Mesenchymal stem cell (in vitro differentiated cells and primary cell): ENCODE results near the gene SYNE3.

Experiments
- DNase-seq: peaks from one replicate; pipeline ENCODE4 v3.0.0-alpha.2; 2013
- H2AFZ ChIP-seq: one replicate; pipeline ENCODE4 v1.6.1; 2013; ENCODE audit warnings: low read depth, mild to moderate bottlenecking, control low read depth, inconsistent platforms, low read length, moderate library complexity
- H2AK5ac ChIP-seq: 2 replicates; pipeline ENCODE4 v1.6.1; 2013; ENCODE audit warnings: low read length, moderate library complexity, mild to moderate bottlenecking, inconsistent platforms; ENCODE audit not compliant: severe bottlenecking
- H2BK120ac ChIP-seq: one replicate; pipeline ENCODE4 v1.6.1; 2013; ENCODE audit warnings: low read depth, mild to moderate bottlenecking, inconsistent platforms, low read length, moderate library complexity
- H2BK12ac ChIP-seq, 2 experiments: one replicate each; pipeline ENCODE4 v1.6.1; 2013; ENCODE audit warnings: inconsistent platforms in 2 of 2, low read length in 2 of 2, mild to moderate bottlenecking in 2 of 2, moderate library complexity in 2 of 2, control low read depth in 1 of 2
- H2BK15ac ChIP-seq: one replicate; pipeline ENCODE4 v1.6.1; 2013; ENCODE audit warnings: mild to moderate bottlenecking, low read depth, inconsistent platforms; ENCODE audit not compliant: poor library complexity, severe bottlenecking
- H2BK5ac ChIP-seq: 2 replicates; pipeline ENCODE4 v1.6.1; 2013; ENCODE audit warnings: low read depth, mild to moderate bottlenecking, low read length, control low read depth, inconsistent platforms; ENCODE audit not compliant: poor library complexity, severe bottlenecking
- H3K14ac ChIP-seq, 2 experiments: one replicate each; pipeline ENCODE4 v1.6.1; 2013; ENCODE audit warnings: inconsistent platforms in 2 of 2, low read length in 2 of 2, control low read depth in 1 of 2, mild to moderate bottlenecking in 1 of 2, moderate library complexity in 1 of 2
- H3K18ac ChIP-seq, 2 experiments: one replicate each; pipeline ENCODE4 v1.6.1; 2013; ENCODE audit warnings: inconsistent platforms in 2 of 2, low read length in 2 of 2, control low read depth in 1 of 2, low read depth in 1 of 2, mild to moderate bottlenecking in 1 of 2
- H3K23ac ChIP-seq, 2 experiments: one replicate each; pipeline ENCODE4 v1.6.1; 2013; ENCODE audit warnings: inconsistent platforms in 2 of 2, low read length in 2 of 2, mild to moderate bottlenecking in 2 of 2, moderate library complexity in 2 of 2, control low read depth in 1 of 2
- H3K27ac ChIP-seq: 2 replicates; pipeline ENCODE4 v1.5.1; 2013; ENCODE audit warnings: mild to moderate bottlenecking, moderate library complexity, low read length, control low read depth, inconsistent platforms; ENCODE audit not compliant: poor library complexity, severe bottlenecking
- H3K27me3 ChIP-seq, 2 experiments: 2 replicates each; pipeline versions ENCODE4 v1.6.1 to v1.7.0; 2013; ENCODE audit warnings: low read length in 2 of 2, mild to moderate bottlenecking in 2 of 2, moderate library complexity in 2 of 2, control low read depth in 1 of 2, inconsistent platforms in 1 of 2; ENCODE audit not compliant: control insufficient read depth in 1 of 2, insufficient read depth in 1 of 2
- H3K36me3 ChIP-seq, 2 experiments: 2 replicates each; pipeline versions ENCODE4 v1.6.1 to v1.7.0; 2013; ENCODE audit warnings: low read length in 2 of 2, control low read depth in 1 of 2, inconsistent platforms in 1 of 2, low read depth in 1 of 2, mild to moderate bottlenecking in 1 of 2; ENCODE audit not compliant: insufficient read depth in 2 of 2, control insufficient read depth in 1 of 2
- H3K4ac ChIP-seq, 2 experiments: one replicate each; pipeline ENCODE4 v1.6.1; 2013; ENCODE audit warnings: inconsistent platforms in 2 of 2, low read length in 2 of 2, mild to moderate bottlenecking in 2 of 2, moderate library complexity in 2 of 2, control low read depth in 1 of 2, low read depth in 1 of 2
- H3K4me1 ChIP-seq: 2 replicates; pipeline ENCODE4 v1.6.1; 2013; ENCODE audit warnings: low read depth, low read length, control low read depth; ENCODE audit not compliant: control insufficient read depth, insufficient read depth
- H3K4me2 ChIP-seq: 2 replicates; pipeline ENCODE4 v1.6.1; 2013; ENCODE audit warnings: low read length, mild to moderate bottlenecking, inconsistent platforms; ENCODE audit not compliant: poor library complexity, severe bottlenecking
- H3K4me3 ChIP-seq, 2 experiments: 2 replicates each; pipeline versions ENCODE4 v1.5.1 to v1.7.0; 2013; ENCODE audit warnings: low read length in 2 of 2, mild to moderate bottlenecking in 2 of 2, control low read depth in 1 of 2, low read depth in 1 of 2; ENCODE audit not compliant: insufficient read depth in 1 of 2
- H3K79me1 ChIP-seq: replicated peaks from 2 replicates; pipeline ENCODE4 v1.6.1; 2013; ENCODE audit warnings: mild to moderate bottlenecking, control low read depth, low read length, inconsistent platforms; ENCODE audit not compliant: poor library complexity, severe bottlenecking
- H3K9ac ChIP-seq: 2 replicates; pipeline ENCODE4 v1.7.0; 2013; ENCODE audit warnings: mild to moderate bottlenecking, low read length, moderate library complexity
- H3K9me3 ChIP-seq: 2 replicates; pipeline ENCODE4 v1.7.0; 2013; ENCODE audit warnings: mild to moderate bottlenecking, low read length; ENCODE audit not compliant: control insufficient read depth
- H4K8ac ChIP-seq: one replicate; pipeline ENCODE4 v1.6.1; 2013; ENCODE audit warnings: inconsistent platforms, mild to moderate bottlenecking, low read length, moderate library complexity
- H4K91ac ChIP-seq: one replicate; pipeline ENCODE4 v1.6.1; 2013; ENCODE audit warnings: mild to moderate bottlenecking, low read length, inconsistent platforms
- WGBS: methylation state at CpG from one replicate; pipeline ENCODE4 v1.1.7; 2013; ENCODE audit warnings: mixed read lengths; 5-methylcytosine and 5-hydroxymethylcytosine counted together

SYNE3 gene

GRCh38 chr14:95547626-95548327 is 31.3 kb upstream of the SYNE3 start:
- Histone ChIP-seq H3K36me3 (peaks cover 15 to 22% of the 10 kb centered on the region in 2 experiments), H2BK12ac (no peak overlapping the region), H3K4me2 (no peak overlapping the region), H2BK5ac (no peak overlapping the region), H2BK120ac (no peak overlapping the region), H3K4ac (no peak overlapping the region), H4K8ac (no peak overlapping the region), H3K14ac (peak overlapping the region in 1 of 2 experiments; percentile 23), H3K4me1 (peaks cover 20% of the 10 kb centered on the region), H3K9me3 (peaks cover 18% of the 10 kb centered on the region), H3K27ac (peak overlapping the region; percentile 22), H2AFZ (no peak overlapping the region), H4K91ac (no peak overlapping the region), H3K79me1 (peaks cover 39% of the 10 kb centered on the region), H3K27me3 (no peaks in the 10 kb centered on the region), H2BK15ac (no peak overlapping the region), H3K23ac (no peak overlapping the region), H2AK5ac (peak overlapping the region; percentile 85), H3K18ac (no peak overlapping the region), H3K4me3 (no peak overlapping the region), H3K9ac (no peak overlapping the region)
- peak; percentile 47 for DNase-seq
- WGBS: 49% methylated on average over 14 of the region's 14 CpGs

DNA sequence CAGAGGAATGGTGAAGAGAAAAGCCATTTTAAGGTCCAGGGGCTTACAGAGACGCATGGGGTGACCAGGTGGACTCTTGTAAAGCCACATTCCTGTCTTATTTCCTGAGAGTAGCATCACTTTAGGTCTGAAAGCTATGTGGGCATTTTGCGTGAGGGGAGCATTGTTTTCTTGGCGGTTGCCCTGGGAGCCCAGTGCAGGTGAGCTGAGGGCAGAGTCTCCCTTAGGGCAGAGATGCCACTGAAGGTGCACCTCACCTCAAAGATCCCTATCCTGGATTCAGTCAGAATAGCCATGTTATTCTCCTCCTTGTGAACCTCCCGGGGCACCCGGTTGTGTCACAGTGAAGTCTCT is 30.8 kb upstream of the SYNE3 start:
- Histone ChIP-seq H2BK5ac (no peak overlapping the region), H3K18ac (peak overlapping the region in 1 of 2 experiments; percentile 21), H3K4me1 (peaks cover 20% of the 10 kb centered on the region), H2BK15ac (no peak overlapping the region), H3K4me2 (no peak overlapping the region), H3K23ac (no peak overlapping the region), H3K36me3 (peaks cover 15 to 22% of the 10 kb centered on the region in 2 experiments), H3K9me3 (peaks cover 18% of the 10 kb centered on the region), H4K91ac (no peak overlapping the region), H3K4ac (no peak overlapping the region), H3K9ac (no peak overlapping the region), H3K27ac (peak overlapping the region; percentile 22), H2BK120ac (no peak overlapping the region), H2AK5ac (peak overlapping the region; percentile 85), H4K8ac (no peak overlapping the region), H3K27me3 (no peaks in the 10 kb centered on the region), H2BK12ac (no peak overlapping the region), H2AFZ (no peak overlapping the region), H3K14ac (no peak overlapping the region), H3K4me3 (no peak overlapping the region), H3K79me1 (peaks cover 39% of the 10 kb centered on the region)
- WGBS: 75% methylated on average over 5 of the region's 5 CpGs
- no peak for DNase-seq

DNA sequence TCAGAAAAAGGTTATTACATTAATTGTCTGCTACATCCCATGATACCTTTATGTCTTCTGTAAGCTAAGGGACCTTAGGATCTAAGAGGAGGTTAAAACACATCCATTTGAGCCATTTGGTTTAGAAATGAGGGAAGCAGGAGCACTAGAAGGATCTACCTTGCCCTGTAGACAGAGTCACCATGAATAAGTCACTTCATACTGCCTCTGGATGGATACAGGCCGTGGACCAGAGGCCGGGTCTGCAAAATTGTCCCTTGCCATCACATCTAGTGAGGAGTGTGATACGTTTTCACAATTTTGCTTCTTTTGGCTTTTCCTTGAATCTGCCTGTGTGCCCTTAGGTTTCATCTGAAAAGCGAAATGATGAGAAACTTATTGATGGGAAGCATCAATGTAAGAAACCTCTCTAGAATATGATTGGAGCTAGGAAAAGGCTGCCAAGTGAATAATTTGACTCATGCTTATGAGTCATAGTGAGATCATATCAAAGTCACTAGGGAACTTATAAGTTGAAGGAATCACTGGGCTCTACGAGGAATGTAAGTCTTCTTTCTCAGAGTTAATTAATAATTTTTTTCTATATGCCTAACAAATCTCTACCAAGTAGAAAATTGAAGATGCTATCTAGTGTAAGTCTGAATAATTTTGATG is 29.2 kb upstream of the SYNE3 start:
- Histone ChIP-seq H3K9ac (no peak overlapping the region), H3K27ac (peak overlapping the region; percentile 62), H2AK5ac (no peak overlapping the region), H3K14ac (no peak overlapping the region), H3K4me2 (no peak overlapping the region), H2BK5ac (no peak overlapping the region), H4K91ac (no peak overlapping the region), H3K27me3 (no peaks in the 10 kb centered on the region), H3K36me3 (peaks cover 15 to 22% of the 10 kb centered on the region in 2 experiments), H2BK15ac (no peak overlapping the region), H3K4ac (no peak overlapping the region), H4K8ac (no peak overlapping the region), H2BK120ac (no peak overlapping the region), H3K23ac (no peak overlapping the region), H3K18ac (no peak overlapping the region), H3K4me3 (peak overlapping the region in 1 of 2 experiments; percentile 31), H3K4me1 (peaks cover 20% of the 10 kb centered on the region), H3K79me1 (peaks cover 37% of the 10 kb centered on the region), H2BK12ac (no peak overlapping the region), H3K9me3 (peaks cover 18% of the 10 kb centered on the region), H2AFZ (no peak overlapping the region)
- peak; percentile 89 for DNase-seq
- 86% methylated on average over 4 of the region's 5 CpGs for WGBS

DNA sequence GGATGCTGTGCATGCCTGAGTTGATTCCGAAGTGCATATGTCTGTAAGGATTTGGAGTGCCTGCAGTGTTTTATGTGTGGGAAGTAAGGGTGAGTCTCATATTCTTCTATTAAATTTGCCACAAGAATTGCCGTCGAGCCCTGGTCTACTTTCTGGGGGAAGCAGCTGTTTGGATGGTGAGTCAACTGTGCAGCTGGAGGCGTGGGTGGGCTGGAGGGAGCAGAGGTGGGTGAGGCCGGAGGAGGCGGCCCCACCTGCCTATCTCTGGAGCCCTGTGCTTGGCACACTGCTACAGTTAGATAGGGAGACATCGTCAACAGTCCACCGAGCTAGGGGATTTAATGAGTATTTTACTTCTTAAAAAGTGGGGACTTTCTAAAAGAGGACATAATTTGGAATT is 28.1 kb upstream of the SYNE3 start:
- 75% methylated on average over 8 of the region's 8 CpGs for WGBS

More for the DNA sequence above, 28.1 kb upstream of the SYNE3 start:
- peaks cover 18% of the 10 kb centered on the region for H3K9me3 ChIP-seq
- H4K91ac ChIP-seq: no peak overlapping the region
- no peak overlapping the region for H2BK5ac ChIP-seq
- no peak overlapping the region for H3K4me2 ChIP-seq
- H4K8ac ChIP-seq: no peak overlapping the region
- H3K27ac ChIP-seq: no peak overlapping the region
- H2BK12ac ChIP-seq: no peak overlapping the region
- H3K23ac ChIP-seq: no peak overlapping the region
- no peaks in the 10 kb centered on the region for H3K27me3 ChIP-seq
- no peak overlapping the region for H2BK15ac ChIP-seq
- DNase-seq: no peak
- H2BK120ac ChIP-seq: no peak overlapping the region
- H3K9ac ChIP-seq: no peak overlapping the region
- peaks cover 31% of the 10 kb centered on the region for H3K79me1 ChIP-seq
- H2AFZ ChIP-seq: no peak overlapping the region
- H3K14ac ChIP-seq: no peak overlapping the region
- H3K4ac ChIP-seq: no peak overlapping the region
- no peak overlapping the region for H3K4me3 ChIP-seq
- H3K18ac ChIP-seq: peak overlapping the region in 1 of 2 experiments; percentile 2
- peaks cover 9 to 22% of the 10 kb centered on the region in 2 experiments for H3K36me3 ChIP-seq
- no peak overlapping the region for H2AK5ac ChIP-seq
- peaks cover 13% of the 10 kb centered on the region for H3K4me1 ChIP-seq
